ENCODE results near the gene PTPN12. TPM values are rescaled to one million over a fixed set of nuclear protein-coding genes. Genes with fewer than 3 reads are reported as not detected.
"Not testable (repeated sequence)": the region's sequence is repeated elsewhere in the genome, so short reads cannot be mapped to it uniquely, and the experiment has no call there.

The PTPN12 gene
- total and polyA plus RNA-seq, 8 donors, result 119 to 163 (median 138) TPM

GRCh38 chr7:77531038-77531437 is 6.1 kb upstream of the PTPN12 start:
- TF ChIP-seq CTCF (IDR thresholded peaks at IDR 0.05), result no peak
- no peak overlapping the region for H3K4me3 ChIP-seq
- H3K4me1 ChIP-seq, result peaks cover 0 to 17% of the 10 kb centered on the region in 2 donors
- H3K9me3 ChIP-seq, result no peaks in the 10 kb centered on the region
- H3K27me3 ChIP-seq, result no peaks in the 10 kb centered on the region
- intact Hi-C loops (cut with DNase I), result no loop called here
- no peaks in the 10 kb centered on the region for H3K36me3 ChIP-seq
- peak overlapping the region in 1 of 2 donors; percentile 9 for H3K27ac ChIP-seq
- DNase-seq (no peak), ATAC-seq (no peak)

- no peak for TF ChIP-seq CTCF (IDR thresholded peaks at IDR 0.05)
- H3K36me3 ChIP-seq, result no peaks in the 10 kb centered on the region
- no peaks in the 10 kb centered on the region for H3K27me3 ChIP-seq
- no peak for DNase-seq
- no peak overlapping the region for H3K4me3 ChIP-seq
- no peaks in the 10 kb centered on the region for H3K9me3 ChIP-seq
- H3K4me1 ChIP-seq, result peaks cover 0 to 20% of the 10 kb centered on the region in 2 donors
- no peak for ATAC-seq
- no peak overlapping the region for H3K27ac ChIP-seq
- intact Hi-C loops (cut with DNase I), result no loop called here
These were observed 4.8 kb upstream of the PTPN12 start for GRCh38 chr7:77532247-77532646.

- intact Hi-C loops (cut with DNase I); H3K36me3 ChIP-seq; H3K4me3 ChIP-seq; H3K27ac ChIP-seq; H3K9me3 ChIP-seq; ATAC-seq; H3K27me3 ChIP-seq; DNase-seq: not testable (repeated sequence)
- peaks cover 0 to 20% of the 10 kb centered on the region in 2 donors for H3K4me1 ChIP-seq
These were observed 4.4 kb upstream of the PTPN12 start for GRCh38 chr7:77532732-77533131.

- H3K4me1 ChIP-seq, result peaks cover 0 to 23% of the 10 kb centered on the region in 2 donors
- H3K27me3 ChIP-seq; DNase-seq; H3K36me3 ChIP-seq; H3K4me3 ChIP-seq; H3K27ac ChIP-seq; ATAC-seq; H3K9me3 ChIP-seq; intact Hi-C loops (cut with DNase I): not testable (repeated sequence)
These were observed 3.0 kb upstream of the PTPN12 start for GRCh38 chr7:77534046-77534445.

GRCh38 chr7:77536017-77536412 is 1.1 kb upstream of the PTPN12 start:
- no peaks in the 10 kb centered on the region for H3K9me3 ChIP-seq
- peaks cover 13 to 33% of the 10 kb centered on the region in 2 donors for H3K4me1 ChIP-seq
- no peaks in the 10 kb centered on the region for H3K36me3 ChIP-seq
- peak overlapping the region; percentile 61 to 99 for H3K4me3 ChIP-seq
- TF ChIP-seq CTCF (IDR thresholded peaks at IDR 0.05), result no peak
- DNase-seq, result no peak
- intact Hi-C loops (cut with DNase I), result no loop called here
- ATAC-seq, result no peak
- H3K27ac ChIP-seq, result peak overlapping the region; percentile 92 to 99
- H3K27me3 ChIP-seq, result no peaks in the 10 kb centered on the region

- Histone ChIP-seq H3K27me3 (no peaks in the 10 kb centered on the region), H3K4me1 (peaks cover 14 to 38% of the 10 kb centered on the region in 2 donors), H3K36me3 (no peaks in the 10 kb centered on the region), H3K27ac (peak overlapping the region; percentile 97 to 99), H3K9me3 (no peaks in the 10 kb centered on the region), H3K4me3 (peak overlapping the region; percentile 91 to 99)
- DNase-seq (peak; percentile 94 to 100 (median 98)), ATAC-seq (peak; percentile 90)
- no peak for TF ChIP-seq CTCF (IDR thresholded peaks at IDR 0.05)
- intact Hi-C loops (cut with DNase I), result no loop called here
These were observed 521 bp upstream of the PTPN12 start for GRCh38 chr7:77536413-77537135.
